GM23338 (cell line): Measurements from ENCODE around the gene PML. TPM values are rescaled to one million over a fixed set of nuclear protein-coding genes. Genes with fewer than 3 reads are reported as not detected.

Experiments
- ATAC-seq: fragments of 200-7000 bp; cut with Tn5 transposase; 3 replicates; pipeline ENCODE4 v1.9.1; 2020
- DNase-seq: peaks from one replicate; pipeline ENCODE4 v3.0.0-alpha.2; 2015; ENCODE audit warnings: low spot score
- H2AFZ ChIP-seq: fragments of 200-600 bp; sonication (generic); 2 replicates; pipeline ENCODE4 v1.8.0; 2016; ENCODE audit warnings: antibody characterized with exemption, mild to moderate bottlenecking, moderate library complexity
- H3F3A ChIP-seq: fragments of 200-600 bp; sonication (generic); replicated peaks from 2 replicates; pipeline ENCODE4 v1.8.0; 2017; ENCODE audit warnings: antibody characterized with exemption, mixed run types, low read depth
- H3K27ac ChIP-seq: fragments of 200-600 bp; sonication (generic); 2 replicates; pipeline ENCODE4 v1.6.1; 2016; ENCODE audit warnings: low read depth
- H3K27me3 ChIP-seq: fragments of 200-600 bp; sonication (generic); 2 replicates; pipeline ENCODE4 v1.8.0; 2016; ENCODE audit warnings: mild to moderate bottlenecking, mixed run types, moderate library complexity; ENCODE audit not compliant: insufficient read depth
- H3K36me3 ChIP-seq: fragments of 200-600 bp; sonication (generic); 2 replicates; pipeline ENCODE4 v1.8.0; 2016; ENCODE audit warnings: mild to moderate bottlenecking; ENCODE audit not compliant: insufficient read depth
- H3K4me1 ChIP-seq: fragments of 200-600 bp; sonication (generic); 2 replicates; pipeline ENCODE4 v1.8.0; 2016; ENCODE audit warnings: mild to moderate bottlenecking, moderate library complexity; ENCODE audit not compliant: insufficient read depth
- H3K4me2 ChIP-seq: fragments of 200-600 bp; sonication (generic); 2 replicates; pipeline ENCODE4 v1.7.1; 2017; ENCODE audit warnings: mixed run types
- H3K4me3 ChIP-seq: fragments of 200-600 bp; sonication (generic); 2 replicates; pipeline ENCODE4 v1.6.1; 2016; ENCODE audit warnings: mixed run types
- H3K79me2 ChIP-seq: fragments of 200-600 bp; sonication (generic); replicated peaks from 2 replicates; pipeline ENCODE4 v1.8.0; 2017; ENCODE audit warnings: mild to moderate bottlenecking; ENCODE audit not compliant: insufficient read depth
- H3K9me2 ChIP-seq: fragments of 200-600 bp; sonication (generic); 2 replicates; pipeline ENCODE4 v1.8.0; 2017; ENCODE audit not compliant: insufficient read depth
- H4K20me1 ChIP-seq: fragments of 200-600 bp; sonication (generic); replicated peaks from 2 replicates; pipeline ENCODE4 v1.8.0; 2017; ENCODE audit warnings: mild to moderate bottlenecking; ENCODE audit not compliant: insufficient read depth
- H3K27ac Mint-ChIP-seq: 2 replicates; pipeline ENCODE4 v1.8.0; 2020; ENCODE audit warnings: inconsistent platforms, mild to moderate bottlenecking, moderate library complexity, mixed read lengths
- H3K27me3 Mint-ChIP-seq: 3 replicates; pipeline ENCODE4 v1.8.0; 2022; ENCODE audit warnings: low read depth, mild to moderate bottlenecking, moderate library complexity, mixed read lengths, inconsistent platforms; ENCODE audit not compliant: insufficient read depth, poor library complexity
- H3K36me3 Mint-ChIP-seq: 3 replicates; pipeline ENCODE4 v1.8.0; 2021; ENCODE audit warnings: low read depth, mild to moderate bottlenecking, inconsistent platforms, moderate library complexity, mixed read lengths
- H3K4me1 Mint-ChIP-seq: 3 replicates; pipeline ENCODE4 v1.8.0; 2020; ENCODE audit warnings: mild to moderate bottlenecking, inconsistent platforms, mixed read lengths
- H3K4me3 Mint-ChIP-seq: 3 replicates; pipeline ENCODE4 v1.8.0; 2021; ENCODE audit warnings: moderate library complexity, mild to moderate bottlenecking, inconsistent platforms, mixed read lengths
- H3K9me3 Mint-ChIP-seq: 3 replicates; pipeline ENCODE4 v1.8.0; 2020; ENCODE audit warnings: moderate library complexity, mild to moderate bottlenecking, inconsistent platforms, mixed read lengths
- EZH2 ChIP-seq: fragments of 200-600 bp; sonication (generic); IDR thresholded peaks from one replicate; pipeline ENCODE4 v1.8.0; 2017; ENCODE audit warnings: antibody characterized with exemption, mild to moderate bottlenecking, low read depth; ENCODE audit not compliant: unreplicated experiment
- POLR2AphosphoS5 ChIP-seq: IDR thresholded peaks from 2 replicates; pipeline ENCODE4 v1.6.1; 2016; ENCODE audit warnings: antibody characterized with exemption, low read depth
- REST ChIP-seq: IDR thresholded peaks from one replicate; pipeline ENCODE4 v1.6.1; 2018; ENCODE audit warnings: antibody characterized with exemption; ENCODE audit not compliant: unreplicated experiment
- STAT1 ChIP-seq: IDR thresholded peaks from one replicate; pipeline ENCODE4 v1.6.1; 2016; ENCODE audit warnings: antibody characterized with exemption; ENCODE audit not compliant: unreplicated experiment
- ZNF114 ChIP-seq: fragments of 250-450 bp; sonication (Bioruptor Pico); IDR thresholded peaks from 2 replicates; pipeline ENCODE4 v1.5.0; 2020; ENCODE audit warnings: mild to moderate bottlenecking, moderate library complexity
- ZNF462 ChIP-seq: fragments of 250-450 bp; sonication (Bioruptor Pico); IDR thresholded peaks from 2 replicates; pipeline ENCODE4 v1.5.0; 2020; ENCODE audit warnings: mild to moderate bottlenecking, moderate library complexity
- polyA plus RNA-seq: library from polyadenylated mRNA; unstranded; fragments of >200 nt; fragmentation: Nextera tagmentation; extraction: Ambion mirVana; gene quantifications from 2 replicates; pipeline ENCODE4 v1.2.1, GENCODE V29; 2016
- total RNA-seq: library from RNA; depleted of rRNA; stranded (reverse); fragments of >200 nt; shearing (Covaris generic); gene quantifications from 2 replicates; pipeline ENCODE4 v1.2.3, GENCODE V29; 2014

The PML gene
- total and polyA plus RNA-seq, 2 experiments from 2014 or later: 19.0 to 73.1 TPM

- TF ChIP-seq ZNF462 (CRISPR knock-in tag): no peak
- no peak for TF ChIP-seq POLR2AphosphoS5
- TF ChIP-seq EZH2: no peak
Measured at GRCh38 chr15:74060251-74060650, 65.7 kb downstream of the PML start (continued).

GRCh38 chr15:74062236-74062635, 67.7 kb downstream of the PML start:
- Mint-ChIP-seq H3K36me3 (no peaks in the 10 kb centered on the region; the same call in 2 of the 3 replicates), H3K4me1 (peaks cover 5% of the 10 kb centered on the region), H3K9me3 (peaks cover 13% of the 10 kb centered on the region; the same call in 1 of the 3 replicates), H3K4me3 (no peak overlapping the region), H3K27ac (no peak overlapping the region), H3K27me3 (peaks cover 17% of the 10 kb centered on the region)
- Histone ChIP-seq H4K20me1 (no peaks in the 10 kb centered on the region), H3K9me2 (no peaks in the 10 kb centered on the region), H2AFZ (no peak overlapping the region), H3K4me2 (no peak overlapping the region), H3K4me1 (no peaks in the 10 kb centered on the region), H3K27me3 (no peaks in the 10 kb centered on the region), H3K79me2 (no peaks in the 10 kb centered on the region), H3K27ac (no peak overlapping the region), H3K36me3 (no peaks in the 10 kb centered on the region), H3K4me3 (no peak overlapping the region), H3F3A (no peaks in the 10 kb centered on the region)
- DNase-seq: no peak
- ATAC-seq: no peak
- TF ChIP-seq REST (no peak), STAT1 (no peak), ZNF462 (CRISPR knock-in tag) (no peak), ZNF114 (CRISPR knock-in tag) (no peak), POLR2AphosphoS5 (no peak)
